Breast epithelium (tissue), 4 donors: ENCODE measurements around the gene GNAT3. TPM values are rescaled to one million over a fixed set of nuclear protein-coding genes. Genes with fewer than 3 reads are reported as not detected.

Experiments
- DNase-seq, 2 donors: peaks; one replicate each; pipeline ENCODE4 v3.0.0-alpha.2; 2019; ENCODE audit warnings: low spot score in 2 of 2
- H3K27ac ChIP-seq, 2 donors: fragments of 200-600 bp; sonication (generic) in 1 of 2; one replicate each; pipeline ENCODE4 v1.5.1; 2016 to 2019; ENCODE audit warnings: mild to moderate bottlenecking in 1 of 2
- H3K27me3 ChIP-seq, 2 donors: fragments of 200-600 bp; sonication (generic) in 1 of 2; one replicate each; pipeline versions ENCODE4 v1.5.1 to v1.6.0; 2017 to 2019; ENCODE audit warnings: control low read depth in 1 of 2, mild to moderate bottlenecking in 1 of 2
- H3K36me3 ChIP-seq: fragments of 200-600 bp; one replicate; pipeline ENCODE4 v1.5.1; 2019
- H3K4me1 ChIP-seq, 2 donors: fragments of 200-600 bp; sonication (generic); one replicate each; pipeline ENCODE4 v1.5.1; 2016 to 2019; ENCODE audit warnings: control low read depth in 1 of 2
- H3K4me3 ChIP-seq, 3 donors: fragments of 200-600 bp; sonication (generic); 1 replicate in 2 of 3; 2 replicates in 1 of 3; pipeline ENCODE4 v1.5.1; 2016 to 2019; ENCODE audit warnings: mild to moderate bottlenecking in 3 of 3, moderate library complexity in 2 of 3
- H3K9me3 ChIP-seq, 2 donors: fragments of 200-600 bp; sonication (generic) in 1 of 2; one replicate each; pipeline ENCODE4 v1.5.1; 2016 to 2019; ENCODE audit warnings: control low read depth in 1 of 2
- POLR2A ChIP-seq: fragments of 450-650 bp; IDR thresholded peaks from one replicate; pipeline ENCODE4 v1.6.1; 2016; ENCODE audit warnings: antibody characterized with exemption, mild to moderate bottlenecking, moderate library complexity
- POLR2AphosphoS5 ChIP-seq, 3 donors: sonication (generic); formaldehyde crosslinking; IDR thresholded peaks; one replicate each; pipeline ENCODE4 v1.6.1; 2017; ENCODE audit warnings: antibody characterized with exemption in 3 of 3
- intact Hi-C: fragments of 100-400 bp; cut with DNase I; formaldehyde crosslinking; loops from one replicate; pipeline ENCODE4 v1.15.1; 2023; ENCODE audit warnings: low total_unique reads
- total RNA-seq, 3 donors: library from RNA; depleted of rRNA; stranded (reverse); fragments of >200 nt; gene quantifications; one replicate each; pipeline ENCODE4 v1.1.0, GENCODE V29; 2016
- TF ChIP-seq, protein P1 (sequence below), 3 donors: fragments of 450-650 bp; IDR thresholded peaks; one replicate each; pipeline ENCODE4 v1.5.1; 2016 to 2017; ENCODE audit warnings: antibody characterized with exemption in 3 of 3, mild to moderate bottlenecking in 3 of 3, moderate library complexity in 3 of 3

GNAT3 gene
- total RNA-seq, 3 donors from 2014 or later, result not detected

DNA sequence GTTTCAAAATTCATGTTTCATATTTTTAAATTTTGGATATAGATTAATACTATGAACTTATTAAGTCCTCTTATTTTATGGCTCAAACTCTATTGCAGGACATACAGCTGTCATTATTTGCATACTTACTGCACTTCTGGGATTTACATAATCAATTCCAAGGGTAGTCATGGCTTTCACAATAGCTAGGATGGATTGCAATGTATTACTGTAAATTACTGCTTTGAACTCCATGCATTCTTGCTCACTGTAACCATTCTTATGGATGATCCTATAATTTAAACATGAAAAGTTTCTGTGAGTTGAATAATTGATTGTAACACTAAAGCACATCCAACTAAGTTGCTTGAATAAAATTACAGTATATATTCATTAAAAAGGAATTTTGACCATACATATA lies 23.5 kb downstream of the GNAT3 start:
- Histone ChIP-seq H3K4me1 (no peaks in the 10 kb centered on the region), H3K36me3 (no peaks in the 10 kb centered on the region), H3K9me3 (no peaks in the 10 kb centered on the region), H3K4me3 (no peak overlapping the region), H3K27ac (no peak overlapping the region), H3K27me3 (no peaks in the 10 kb centered on the region)
- TF ChIP-seq, protein P1, sequence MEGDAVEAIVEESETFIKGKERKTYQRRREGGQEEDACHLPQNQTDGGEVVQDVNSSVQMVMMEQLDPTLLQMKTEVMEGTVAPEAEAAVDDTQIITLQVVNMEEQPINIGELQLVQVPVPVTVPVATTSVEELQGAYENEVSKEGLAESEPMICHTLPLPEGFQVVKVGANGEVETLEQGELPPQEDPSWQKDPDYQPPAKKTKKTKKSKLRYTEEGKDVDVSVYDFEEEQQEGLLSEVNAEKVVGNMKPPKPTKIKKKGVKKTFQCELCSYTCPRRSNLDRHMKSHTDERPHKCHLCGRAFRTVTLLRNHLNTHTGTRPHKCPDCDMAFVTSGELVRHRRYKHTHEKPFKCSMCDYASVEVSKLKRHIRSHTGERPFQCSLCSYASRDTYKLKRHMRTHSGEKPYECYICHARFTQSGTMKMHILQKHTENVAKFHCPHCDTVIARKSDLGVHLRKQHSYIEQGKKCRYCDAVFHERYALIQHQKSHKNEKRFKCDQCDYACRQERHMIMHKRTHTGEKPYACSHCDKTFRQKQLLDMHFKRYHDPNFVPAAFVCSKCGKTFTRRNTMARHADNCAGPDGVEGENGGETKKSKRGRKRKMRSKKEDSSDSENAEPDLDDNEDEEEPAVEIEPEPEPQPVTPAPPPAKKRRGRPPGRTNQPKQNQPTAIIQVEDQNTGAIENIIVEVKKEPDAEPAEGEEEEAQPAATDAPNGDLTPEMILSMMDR (IDR thresholded peaks at IDR 0.05), result no peak
- TF ChIP-seq POLR2AphosphoS5 (IDR thresholded peaks at IDR 0.05), result no peak
- DNase-seq, result no peak
- intact Hi-C loops, result no loop called here

DNA sequence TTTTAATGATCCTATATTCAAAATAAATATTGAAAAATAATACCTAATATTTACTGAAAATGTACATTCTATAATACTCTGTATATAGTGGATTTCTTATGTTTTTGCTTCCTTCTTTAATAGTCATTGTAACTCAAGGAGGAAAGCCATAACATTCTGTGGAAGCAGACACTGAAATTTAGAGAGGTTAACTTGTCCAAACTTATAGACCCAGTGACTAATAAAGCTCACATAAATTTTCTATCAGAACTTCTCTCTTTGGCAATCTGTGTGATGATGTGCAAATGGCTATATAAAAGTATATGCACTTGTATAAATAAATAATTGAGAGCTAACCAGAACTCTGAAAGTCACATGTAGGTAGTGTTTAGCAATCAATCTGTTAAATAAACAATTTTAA lies 26.1 kb downstream of the GNAT3 start:
- Histone ChIP-seq H3K9me3 (no peaks in the 10 kb centered on the region), H3K4me3 (no peak overlapping the region), H3K27me3 (no peaks in the 10 kb centered on the region), H3K4me1 (no peaks in the 10 kb centered on the region), H3K36me3 (no peaks in the 10 kb centered on the region), H3K27ac (no peak overlapping the region)
- TF ChIP-seq, protein P1 (IDR thresholded peaks at IDR 0.05), result no peak
- TF ChIP-seq POLR2AphosphoS5 (IDR thresholded peaks at IDR 0.05) (no peak), POLR2A (no peak)
- DNase-seq, result no peak
- intact Hi-C loops, result no loop called here

DNA sequence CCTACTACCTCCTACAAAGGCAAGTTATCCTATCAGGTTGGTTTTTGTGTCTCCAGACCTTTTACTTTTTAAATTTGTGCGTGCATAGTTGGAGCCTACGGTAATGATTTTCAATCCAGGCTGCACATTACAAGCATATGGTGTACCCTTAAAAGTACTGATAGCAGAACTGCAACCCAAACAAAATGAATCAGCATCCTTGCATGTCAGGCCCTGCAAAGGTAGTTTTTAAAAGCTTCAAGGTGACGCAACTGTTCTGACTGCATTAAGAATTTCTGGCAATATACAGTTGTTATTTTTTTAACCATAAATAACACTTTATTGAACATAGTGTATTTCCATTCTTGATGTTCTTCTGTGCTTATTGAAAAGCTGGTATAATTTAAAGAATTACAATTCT lies 28.9 kb downstream of the GNAT3 start:
- Histone ChIP-seq H3K27ac (no peak overlapping the region), H3K4me1 (no peaks in the 10 kb centered on the region), H3K9me3 (no peaks in the 10 kb centered on the region), H3K36me3 (no peaks in the 10 kb centered on the region), H3K27me3 (no peaks in the 10 kb centered on the region), H3K4me3 (no peak overlapping the region)
- no peak for DNase-seq
- no peak for TF ChIP-seq POLR2AphosphoS5 (IDR thresholded peaks at IDR 0.05)
- TF ChIP-seq, protein P1 (IDR thresholded peaks at IDR 0.05), result no peak
- no peak for TF ChIP-seq POLR2A
- intact Hi-C loops, result no loop called here

DNA sequence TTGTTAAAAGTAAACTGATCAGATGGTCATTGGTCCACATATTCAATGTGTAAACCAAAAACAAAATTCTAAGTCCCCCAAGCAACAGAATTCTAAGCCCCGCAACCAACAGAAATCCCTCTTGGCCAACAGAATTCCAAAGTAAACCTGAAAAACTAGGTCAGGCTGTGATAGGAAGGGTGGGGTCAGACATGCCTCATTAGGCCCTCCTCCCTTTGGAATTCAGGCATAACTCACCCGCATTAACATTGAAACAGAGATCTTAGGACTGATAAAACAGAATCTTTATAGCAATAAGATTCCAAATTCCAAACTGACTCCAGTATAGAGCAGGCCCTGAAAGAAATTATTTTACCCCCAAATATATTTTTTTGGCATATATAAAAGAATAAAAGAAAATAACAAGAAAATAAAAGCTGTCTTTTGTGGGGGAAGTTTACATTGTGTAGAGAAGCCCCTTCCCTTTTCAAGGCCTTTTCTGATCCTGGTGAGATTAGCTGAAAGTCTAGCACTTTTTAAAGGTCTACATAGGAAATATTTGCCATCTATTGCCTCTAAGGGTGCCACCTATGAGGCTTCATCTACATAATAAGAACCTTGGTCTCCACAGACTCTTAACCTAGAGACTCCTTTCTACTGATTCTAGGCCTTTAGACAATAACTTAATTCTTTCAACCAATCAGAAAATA lies 30.5 kb downstream of the GNAT3 start:
- Histone ChIP-seq H3K27me3 (no peaks in the 10 kb centered on the region), H3K4me3 (no peak overlapping the region), H3K27ac (no peak overlapping the region), H3K9me3 (no peaks in the 10 kb centered on the region), H3K4me1 (no peaks in the 10 kb centered on the region), H3K36me3 (no peaks in the 10 kb centered on the region)
- intact Hi-C loops, result no loop called here
- DNase-seq, result no peak
- TF ChIP-seq POLR2A, result no peak
- TF ChIP-seq, protein P1 (IDR thresholded peaks at IDR 0.05), result no peak
- no peak for TF ChIP-seq POLR2AphosphoS5 (IDR thresholded peaks at IDR 0.05)

DNA sequence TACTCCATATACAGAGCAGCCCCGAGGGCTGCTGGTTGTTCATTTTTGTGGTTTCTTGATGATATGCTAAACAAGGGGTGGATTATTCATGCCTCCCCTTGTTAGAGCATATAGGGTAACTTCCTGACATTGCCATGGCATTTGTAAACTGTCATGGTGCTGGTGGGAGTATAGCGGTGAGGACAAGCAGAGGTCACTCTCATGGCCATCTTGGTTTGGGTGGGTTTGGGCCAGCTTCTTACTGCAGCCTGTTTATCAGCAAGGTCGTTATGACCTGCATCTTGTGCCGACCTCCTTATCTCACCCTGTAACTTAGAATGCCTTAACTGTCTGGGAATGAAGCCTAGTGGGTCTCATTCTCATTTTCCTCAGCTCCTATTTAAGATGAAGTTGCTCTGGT lies 31.3 kb downstream of the GNAT3 start:
- no peaks in the 10 kb centered on the region for H3K36me3 ChIP-seq
- no peak overlapping the region for H3K27ac ChIP-seq
- no peaks in the 10 kb centered on the region for H3K4me1 ChIP-seq
- DNase-seq, result no peak
- TF ChIP-seq POLR2AphosphoS5 (IDR thresholded peaks at IDR 0.05), result no peak
- TF ChIP-seq, protein P1 (IDR thresholded peaks at IDR 0.05), result no peak
- no peak for TF ChIP-seq POLR2A
- H3K9me3 ChIP-seq, result no peaks in the 10 kb centered on the region
- H3K27me3 ChIP-seq, result no peaks in the 10 kb centered on the region
- intact Hi-C loops, result no loop called here
- H3K4me3 ChIP-seq, result no peak overlapping the region
